ENCODE results near the gene PRSS2. TPM values are rescaled to one million over a fixed set of nuclear protein-coding genes. Genes with fewer than 3 reads are reported as not detected.

PRSS2 gene
- total RNA-seq, 1 donor from 2014 or later: not detected

DNA sequence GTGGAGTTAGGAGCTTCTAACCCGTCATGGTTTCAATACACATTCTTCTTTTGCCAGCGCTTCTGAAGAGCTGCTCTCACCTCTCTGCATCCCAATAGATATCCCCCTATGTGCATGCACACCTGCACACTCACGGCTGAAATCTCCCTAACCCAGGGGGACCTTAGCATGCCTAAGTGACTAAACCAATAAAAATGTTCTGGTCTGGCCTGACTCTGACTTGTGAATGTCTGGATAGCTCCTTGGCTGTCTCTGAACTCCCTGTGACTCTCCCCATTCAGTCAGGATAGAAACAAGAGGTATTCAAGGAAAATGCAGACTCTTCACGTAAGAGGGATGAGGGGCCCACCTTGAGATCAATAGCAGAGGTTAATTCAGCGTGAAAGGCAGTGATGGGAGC is 22.4 kb downstream of the PRSS2 start:
- Histone ChIP-seq H3K4me1 (peaks cover 16% of the 10 kb centered on the region), H3K9me3 (no peaks in the 10 kb centered on the region), H3K36me3 (no peaks in the 10 kb centered on the region), H3K27ac (no peak overlapping the region), H3K4me3 (no peak overlapping the region), H3K27me3 (peaks cover 4% of the 10 kb centered on the region)
- intact Hi-C loops (cut with DNase I): no loop called here
- DNase-seq (ENCODE audit: extremely low spot score in 2 of 2): no peak
- no peak for TF ChIP-seq POLR2AphosphoS5 (IDR thresholded peaks at IDR 0.05; ENCODE audit: insufficient read depth in 1 of 2, low read depth in 1 of 2)
- TF ChIP-seq, protein P1, sequence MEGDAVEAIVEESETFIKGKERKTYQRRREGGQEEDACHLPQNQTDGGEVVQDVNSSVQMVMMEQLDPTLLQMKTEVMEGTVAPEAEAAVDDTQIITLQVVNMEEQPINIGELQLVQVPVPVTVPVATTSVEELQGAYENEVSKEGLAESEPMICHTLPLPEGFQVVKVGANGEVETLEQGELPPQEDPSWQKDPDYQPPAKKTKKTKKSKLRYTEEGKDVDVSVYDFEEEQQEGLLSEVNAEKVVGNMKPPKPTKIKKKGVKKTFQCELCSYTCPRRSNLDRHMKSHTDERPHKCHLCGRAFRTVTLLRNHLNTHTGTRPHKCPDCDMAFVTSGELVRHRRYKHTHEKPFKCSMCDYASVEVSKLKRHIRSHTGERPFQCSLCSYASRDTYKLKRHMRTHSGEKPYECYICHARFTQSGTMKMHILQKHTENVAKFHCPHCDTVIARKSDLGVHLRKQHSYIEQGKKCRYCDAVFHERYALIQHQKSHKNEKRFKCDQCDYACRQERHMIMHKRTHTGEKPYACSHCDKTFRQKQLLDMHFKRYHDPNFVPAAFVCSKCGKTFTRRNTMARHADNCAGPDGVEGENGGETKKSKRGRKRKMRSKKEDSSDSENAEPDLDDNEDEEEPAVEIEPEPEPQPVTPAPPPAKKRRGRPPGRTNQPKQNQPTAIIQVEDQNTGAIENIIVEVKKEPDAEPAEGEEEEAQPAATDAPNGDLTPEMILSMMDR (IDR thresholded peaks at IDR 0.05): no peak
- TF ChIP-seq POLR2A (IDR thresholded peaks at IDR 0.05): no peak

DNA sequence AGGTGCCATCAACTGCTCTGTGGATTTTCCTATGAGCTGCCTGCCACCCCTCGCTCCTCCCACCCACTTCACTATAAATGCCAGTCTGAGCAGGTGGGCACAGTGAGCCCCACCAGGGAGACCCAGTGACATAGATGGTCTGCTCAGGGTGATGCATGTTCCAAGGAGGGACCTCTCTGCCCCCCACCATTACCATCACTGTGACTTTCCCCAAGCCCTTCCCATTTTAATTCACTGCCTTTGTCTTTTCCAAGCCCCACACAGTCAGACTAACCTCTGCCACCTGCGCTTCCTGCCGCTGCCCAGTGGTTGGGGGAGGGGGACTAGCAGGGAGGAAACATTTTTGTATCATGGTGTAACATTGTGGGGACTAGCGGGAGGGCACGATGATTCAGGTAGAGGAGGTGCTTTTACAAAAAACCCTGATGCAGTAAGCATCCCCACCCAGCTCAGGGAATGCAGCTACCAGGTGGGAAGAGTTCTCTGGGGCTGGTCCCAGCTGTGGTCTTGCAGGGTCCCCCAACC is 24.6 kb downstream of the PRSS2 start:
- Histone ChIP-seq H3K27me3 (peaks cover 4% of the 10 kb centered on the region), H3K9me3 (no peaks in the 10 kb centered on the region), H3K4me3 (no peak overlapping the region), H3K27ac (no peak overlapping the region), H3K4me1 (peaks cover 16% of the 10 kb centered on the region), H3K36me3 (no peaks in the 10 kb centered on the region)
- intact Hi-C loops (cut with DNase I): no loop called here
- TF ChIP-seq POLR2AphosphoS5 (IDR thresholded peaks at IDR 0.05; ENCODE audit: insufficient read depth in 1 of 2, low read depth in 1 of 2): no peak
- TF ChIP-seq, protein P1 (IDR thresholded peaks at IDR 0.05): no peak
- no peak for TF ChIP-seq POLR2A (IDR thresholded peaks at IDR 0.05)
- DNase-seq (ENCODE audit: extremely low spot score in 2 of 2): no peak

DNA sequence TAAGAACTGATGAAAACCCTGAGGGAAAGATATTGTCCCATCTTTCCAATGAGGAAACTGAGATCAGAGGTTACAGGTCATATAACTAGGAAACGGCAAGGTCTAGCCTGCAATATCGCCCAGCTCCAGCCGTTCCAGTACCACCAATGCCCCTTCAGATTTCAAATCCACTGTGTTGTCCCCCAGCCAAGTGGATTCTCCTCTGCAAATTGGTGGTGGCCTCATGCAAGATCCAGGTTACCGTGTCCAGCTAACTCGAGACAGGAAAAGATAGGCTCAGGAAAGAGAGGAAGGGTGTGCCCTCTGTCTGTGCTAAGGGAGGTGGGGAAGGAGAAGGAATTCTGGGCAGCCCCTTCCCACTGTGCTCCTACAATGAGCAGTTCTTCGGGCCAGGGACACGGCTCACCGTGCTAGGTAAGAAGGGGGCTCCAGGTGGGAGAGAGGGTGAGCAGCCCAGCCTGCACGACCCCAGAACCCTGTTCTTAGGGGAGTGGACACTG is 25.3 kb downstream of the PRSS2 start:
- Histone ChIP-seq H3K27ac (peak overlapping the region; percentile 70), H3K27me3 (peaks cover 4% of the 10 kb centered on the region), H3K4me3 (peak overlapping the region; percentile 40 to 45), H3K36me3 (no peaks in the 10 kb centered on the region), H3K9me3 (no peaks in the 10 kb centered on the region), H3K4me1 (peaks cover 16% of the 10 kb centered on the region)
- DNase-seq (ENCODE audit: extremely low spot score in 2 of 2): no peak
- TF ChIP-seq POLR2A (IDR thresholded peaks at IDR 0.05): no peak
- no peak for TF ChIP-seq POLR2AphosphoS5 (IDR thresholded peaks at IDR 0.05; ENCODE audit: insufficient read depth in 1 of 2, low read depth in 1 of 2)
- TF ChIP-seq, protein P1 (IDR thresholded peaks at IDR 0.05): no peak
- intact Hi-C loops (cut with DNase I): no loop called here

DNA sequence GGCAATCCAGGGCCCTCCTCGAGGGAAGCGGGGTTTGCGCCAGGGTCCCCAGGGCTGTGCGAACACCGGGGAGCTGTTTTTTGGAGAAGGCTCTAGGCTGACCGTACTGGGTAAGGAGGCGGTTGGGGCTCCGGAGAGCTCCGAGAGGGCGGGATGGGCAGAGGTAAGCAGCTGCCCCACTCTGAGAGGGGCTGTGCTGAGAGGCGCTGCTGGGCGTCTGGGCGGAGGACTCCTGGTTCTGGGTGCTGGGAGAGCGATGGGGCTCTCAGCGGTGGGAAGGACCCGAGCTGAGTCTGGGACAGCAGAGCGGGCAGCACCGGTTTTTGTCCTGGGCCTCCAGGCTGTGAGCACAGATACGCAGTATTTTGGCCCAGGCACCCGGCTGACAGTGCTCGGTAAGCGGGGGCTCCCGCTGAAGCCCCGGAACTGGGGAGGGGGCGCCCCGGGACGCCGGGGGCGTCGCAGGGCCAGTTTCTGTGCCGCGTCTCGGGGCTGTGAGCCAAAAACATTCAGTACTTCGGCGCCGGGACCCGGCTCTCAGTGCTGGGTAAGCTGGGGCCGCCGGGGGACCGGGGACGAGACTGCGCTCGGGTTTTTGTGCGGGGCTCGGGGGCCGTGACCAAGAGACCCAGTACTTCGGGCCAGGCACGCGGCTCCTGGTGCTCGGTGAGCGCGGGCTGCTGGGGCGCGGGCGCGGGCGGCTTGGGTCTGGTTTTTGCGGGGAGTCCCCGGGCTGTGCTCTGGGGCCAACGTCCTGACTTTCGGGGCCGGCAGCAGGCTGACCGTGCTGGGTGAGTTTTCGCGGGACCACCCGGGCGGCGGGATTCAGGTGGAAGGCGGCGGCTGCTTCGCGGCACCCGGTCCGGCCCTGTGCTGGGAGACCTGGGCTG is 26.0 kb downstream of the PRSS2 start:
- TF ChIP-seq POLR2A (IDR thresholded peaks at IDR 0.05) (no peak), POLR2AphosphoS5 (IDR thresholded peaks at IDR 0.05; ENCODE audit: insufficient read depth in 1 of 2, low read depth in 1 of 2) (no peak)
- TF ChIP-seq, protein P1 (IDR thresholded peaks at IDR 0.05): no peak
- Histone ChIP-seq H3K36me3 (no peaks in the 10 kb centered on the region), H3K4me1 (peaks cover 16% of the 10 kb centered on the region), H3K9me3 (no peaks in the 10 kb centered on the region), H3K4me3 (peak overlapping the region; percentile 40 to 45), H3K27me3 (peaks cover 4% of the 10 kb centered on the region), H3K27ac (peak overlapping the region; percentile 70)
- intact Hi-C loops (cut with DNase I): no loop called here
- DNase-seq (ENCODE audit: extremely low spot score in 2 of 2): peak in 1 of 2 donors; percentile 72

All from vagina (tissue), 2 donors.